H1 (cell line): ENCODE data around the gene ADAMTS6. TPM values are rescaled to one million over a fixed set of nuclear protein-coding genes. Genes with fewer than 3 reads are reported as not detected.

Experiments used
- ATF2 ChIP-seq: IDR thresholded peaks from 2 replicates; pipeline ENCODE4 v1.6.1; 2012; ENCODE audit warnings: low read length, inconsistent platforms
- EZH2 ChIP-seq: fragments of 200-600 bp; sonication (generic); IDR thresholded peaks from 2 replicates; pipeline ENCODE4 v1.7.1; 2012; ENCODE audit warnings: low read depth, mild to moderate bottlenecking, moderate library complexity, low read length, inconsistent platforms; ENCODE audit not compliant: severe bottlenecking
- JUN ChIP-seq: IDR thresholded peaks from 2 replicates; pipeline ENCODE4 v1.6.1; 2011; ENCODE audit warnings: low read depth, mild to moderate bottlenecking, improper control_type of control experiment, low read length
- RBBP5 ChIP-seq: IDR thresholded peaks from 2 replicates; pipeline ENCODE4 v1.7.1; 2012; ENCODE audit warnings: low read depth, mild to moderate bottlenecking, inconsistent platforms, low read length, moderate library complexity, borderline replicate concordance
- RFX5 ChIP-seq: IDR thresholded peaks from 2 replicates; pipeline ENCODE4 v1.6.1; 2011; ENCODE audit warnings: low read depth, low read length, improper control_type of control experiment, borderline replicate concordance
- TEAD4 ChIP-seq: IDR thresholded peaks from 2 replicates; pipeline ENCODE4 v1.6.1; 2012; ENCODE audit warnings: low read depth, low read length, inconsistent platforms, mixed read lengths
- polyA plus RNA-seq, 7 experiments: library from polyadenylated mRNA; depleted of rRNA in 3 of 7; stranded (reverse) in 5 of 7; unstranded in 2 of 7; fragments of >200 nt in 5 of 7; fragments of 200-250 nt in 2 of 7; gene quantifications; 1 replicate in 5 of 7; 2 replicates in 1 of 7; 4 replicates in 1 of 7; pipeline versions ENCODE4 v1.2.1 to v1.2.3, GENCODE V29; 2011 to 2013; ENCODE audit warnings: missing spikeins in 2 of 7, mixed read lengths in 2 of 7
- total RNA-seq: library from RNA; stranded (reverse); fragmentation: NEBNext Ultra II Directional; extraction: Animal tissue kit (Norgen Biotek cat#: 25700); gene quantifications from 2 replicates; pipeline ENCODE4 v1.2.1, GENCODE V29; 2021
- TF ChIP-seq, protein P1 (sequence below): fragments of 300-600 bp; sonication (generic); IDR thresholded peaks from 2 replicates; pipeline ENCODE4 v1.7.1; 2012; ENCODE audit warnings: low read length, moderate library complexity, mild to moderate bottlenecking, inconsistent platforms; ENCODE audit not compliant: insufficient replicate concordance

ADAMTS6 gene
- total and polyA plus RNA-seq, 2 of the 8 experiments (the other 6 are each of a cell fraction or from before 2014, with no cell fraction given): 0.74 to 2.4 TPM

DNA sequence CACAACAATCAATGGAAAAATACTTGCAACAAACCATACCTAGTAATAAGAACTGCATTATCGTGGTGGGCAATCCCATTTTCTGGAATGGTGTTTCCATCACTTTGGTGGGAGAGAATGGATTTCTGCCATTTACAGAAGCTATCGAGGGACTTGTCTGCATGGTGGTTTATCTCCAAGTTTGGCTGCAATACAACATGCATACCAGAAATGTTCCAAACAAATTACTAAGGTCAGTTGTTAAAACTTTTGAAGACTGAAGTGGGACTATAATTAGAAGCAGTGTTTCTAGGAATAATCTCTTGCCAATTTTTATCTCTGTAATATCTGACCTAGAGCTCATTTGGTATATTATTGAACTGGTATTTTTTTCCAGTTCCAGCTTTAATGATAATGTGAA lies 30.3 kb downstream of the ADAMTS6 start (continued):
- TF ChIP-seq, protein P1, sequence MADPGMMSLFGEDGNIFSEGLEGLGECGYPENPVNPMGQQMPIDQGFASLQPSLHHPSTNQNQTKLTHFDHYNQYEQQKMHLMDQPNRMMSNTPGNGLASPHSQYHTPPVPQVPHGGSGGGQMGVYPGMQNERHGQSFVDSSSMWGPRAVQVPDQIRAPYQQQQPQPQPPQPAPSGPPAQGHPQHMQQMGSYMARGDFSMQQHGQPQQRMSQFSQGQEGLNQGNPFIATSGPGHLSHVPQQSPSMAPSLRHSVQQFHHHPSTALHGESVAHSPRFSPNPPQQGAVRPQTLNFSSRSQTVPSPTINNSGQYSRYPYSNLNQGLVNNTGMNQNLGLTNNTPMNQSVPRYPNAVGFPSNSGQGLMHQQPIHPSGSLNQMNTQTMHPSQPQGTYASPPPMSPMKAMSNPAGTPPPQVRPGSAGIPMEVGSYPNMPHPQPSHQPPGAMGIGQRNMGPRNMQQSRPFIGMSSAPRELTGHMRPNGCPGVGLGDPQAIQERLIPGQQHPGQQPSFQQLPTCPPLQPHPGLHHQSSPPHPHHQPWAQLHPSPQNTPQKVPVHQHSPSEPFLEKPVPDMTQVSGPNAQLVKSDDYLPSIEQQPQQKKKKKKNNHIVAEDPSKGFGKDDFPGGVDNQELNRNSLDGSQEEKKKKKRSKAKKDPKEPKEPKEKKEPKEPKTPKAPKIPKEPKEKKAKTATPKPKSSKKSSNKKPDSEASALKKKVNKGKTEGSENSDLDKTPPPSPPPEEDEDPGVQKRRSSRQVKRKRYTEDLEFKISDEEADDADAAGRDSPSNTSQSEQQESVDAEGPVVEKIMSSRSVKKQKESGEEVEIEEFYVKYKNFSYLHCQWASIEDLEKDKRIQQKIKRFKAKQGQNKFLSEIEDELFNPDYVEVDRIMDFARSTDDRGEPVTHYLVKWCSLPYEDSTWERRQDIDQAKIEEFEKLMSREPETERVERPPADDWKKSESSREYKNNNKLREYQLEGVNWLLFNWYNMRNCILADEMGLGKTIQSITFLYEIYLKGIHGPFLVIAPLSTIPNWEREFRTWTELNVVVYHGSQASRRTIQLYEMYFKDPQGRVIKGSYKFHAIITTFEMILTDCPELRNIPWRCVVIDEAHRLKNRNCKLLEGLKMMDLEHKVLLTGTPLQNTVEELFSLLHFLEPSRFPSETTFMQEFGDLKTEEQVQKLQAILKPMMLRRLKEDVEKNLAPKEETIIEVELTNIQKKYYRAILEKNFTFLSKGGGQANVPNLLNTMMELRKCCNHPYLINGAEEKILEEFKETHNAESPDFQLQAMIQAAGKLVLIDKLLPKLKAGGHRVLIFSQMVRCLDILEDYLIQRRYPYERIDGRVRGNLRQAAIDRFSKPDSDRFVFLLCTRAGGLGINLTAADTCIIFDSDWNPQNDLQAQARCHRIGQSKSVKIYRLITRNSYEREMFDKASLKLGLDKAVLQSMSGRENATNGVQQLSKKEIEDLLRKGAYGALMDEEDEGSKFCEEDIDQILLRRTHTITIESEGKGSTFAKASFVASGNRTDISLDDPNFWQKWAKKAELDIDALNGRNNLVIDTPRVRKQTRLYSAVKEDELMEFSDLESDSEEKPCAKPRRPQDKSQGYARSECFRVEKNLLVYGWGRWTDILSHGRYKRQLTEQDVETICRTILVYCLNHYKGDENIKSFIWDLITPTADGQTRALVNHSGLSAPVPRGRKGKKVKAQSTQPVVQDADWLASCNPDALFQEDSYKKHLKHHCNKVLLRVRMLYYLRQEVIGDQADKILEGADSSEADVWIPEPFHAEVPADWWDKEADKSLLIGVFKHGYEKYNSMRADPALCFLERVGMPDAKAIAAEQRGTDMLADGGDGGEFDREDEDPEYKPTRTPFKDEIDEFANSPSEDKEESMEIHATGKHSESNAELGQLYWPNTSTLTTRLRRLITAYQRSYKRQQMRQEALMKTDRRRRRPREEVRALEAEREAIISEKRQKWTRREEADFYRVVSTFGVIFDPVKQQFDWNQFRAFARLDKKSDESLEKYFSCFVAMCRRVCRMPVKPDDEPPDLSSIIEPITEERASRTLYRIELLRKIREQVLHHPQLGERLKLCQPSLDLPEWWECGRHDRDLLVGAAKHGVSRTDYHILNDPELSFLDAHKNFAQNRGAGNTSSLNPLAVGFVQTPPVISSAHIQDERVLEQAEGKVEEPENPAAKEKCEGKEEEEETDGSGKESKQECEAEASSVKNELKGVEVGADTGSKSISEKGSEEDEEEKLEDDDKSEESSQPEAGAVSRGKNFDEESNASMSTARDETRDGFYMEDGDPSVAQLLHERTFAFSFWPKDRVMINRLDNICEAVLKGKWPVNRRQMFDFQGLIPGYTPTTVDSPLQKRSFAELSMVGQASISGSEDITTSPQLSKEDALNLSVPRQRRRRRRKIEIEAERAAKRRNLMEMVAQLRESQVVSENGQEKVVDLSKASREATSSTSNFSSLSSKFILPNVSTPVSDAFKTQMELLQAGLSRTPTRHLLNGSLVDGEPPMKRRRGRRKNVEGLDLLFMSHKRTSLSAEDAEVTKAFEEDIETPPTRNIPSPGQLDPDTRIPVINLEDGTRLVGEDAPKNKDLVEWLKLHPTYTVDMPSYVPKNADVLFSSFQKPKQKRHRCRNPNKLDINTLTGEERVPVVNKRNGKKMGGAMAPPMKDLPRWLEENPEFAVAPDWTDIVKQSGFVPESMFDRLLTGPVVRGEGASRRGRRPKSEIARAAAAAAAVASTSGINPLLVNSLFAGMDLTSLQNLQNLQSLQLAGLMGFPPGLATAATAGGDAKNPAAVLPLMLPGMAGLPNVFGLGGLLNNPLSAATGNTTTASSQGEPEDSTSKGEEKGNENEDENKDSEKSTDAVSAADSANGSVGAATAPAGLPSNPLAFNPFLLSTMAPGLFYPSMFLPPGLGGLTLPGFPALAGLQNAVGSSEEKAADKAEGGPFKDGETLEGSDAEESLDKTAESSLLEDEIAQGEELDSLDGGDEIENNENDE: no peak
- TF ChIP-seq RFX5: no peak
- no peak for TF ChIP-seq TEAD4
- TF ChIP-seq EZH2: no peak
- TF ChIP-seq RBBP5: no peak
- no peak for TF ChIP-seq ATF2
- no peak for TF ChIP-seq JUN
- TF ChIP-seq, all 59 proteins: peak for 0
